Motor neuron (in vitro differentiated cells): Measurements from ENCODE around the gene AHRR. TPM values are rescaled to one million over a fixed set of nuclear protein-coding genes. Genes with fewer than 3 reads are reported as not detected.

ENCODE experiments used
- ATAC-seq, 8 experiments: fragments of 200-7000 bp; cut with Tn5 transposase; replicated peaks in 6 of 8; 2 replicates each; pipeline ENCODE4 v1.8.0; 2021; ENCODE audit warnings: mild to moderate bottlenecking in 8 of 8, moderate library complexity in 8 of 8
- H3K27ac ChIP-seq, 2 donors: fragments of 250-450 bp; sonication (Bioruptor Pico); 2 replicates each; pipeline ENCODE4 v1.9.0; 2021; ENCODE audit warnings: antibody characterized with exemption in 2 of 2, mild to moderate bottlenecking in 2 of 2, moderate library complexity in 1 of 2
- H3K4me1 ChIP-seq, 2 donors: fragments of 250-450 bp; sonication (Bioruptor Pico); replicated peaks in 1 of 2; 2 replicates each; pipeline ENCODE4 v1.6.1; 2021; ENCODE audit warnings: antibody characterized with exemption in 2 of 2, mild to moderate bottlenecking in 2 of 2, moderate library complexity in 1 of 2
- H3K4me3 ChIP-seq, 5 donors: fragments of 250-450 bp; sonication (Bioruptor Pico); 2 replicates each; pipeline ENCODE4 v1.9.0; 2021; ENCODE audit warnings: antibody characterized with exemption in 5 of 5, mild to moderate bottlenecking in 5 of 5, moderate library complexity in 4 of 5
- WGBS, 10 experiments: fragments of 450-650 bp; shearing (Covaris generic); methylation state at CpG; one replicate each; pipeline ENCODE4 v1.0.0; 2022; 5-methylcytosine and 5-hydroxymethylcytosine counted together
- in situ Hi-C, 9 experiments: fragments of 400-800 bp; cut with MboI; loops; one replicate each; pipeline ENCODE4 v1.15.0; 2021; ENCODE audit warnings: low sequenced_read_pairs in 9 of 9, low pct_unique_long_range_greater_than_20kb in 2 of 9; ENCODE audit not compliant: unreplicated experiment in 9 of 9
- total RNA-seq, 8 experiments: library from RNA; unstranded; fragments of 300-600 nt; gene quantifications; 2 replicates each; pipeline versions ENCODE4 v1.2.3 to v1.2.4, GENCODE V29; 2022

AHRR gene
- total RNA-seq, 8 experiments from 2014 or later, result 1.1 to 24.0 (median 1.6) TPM

GRCh38 chr5:446883-447263, 125.4 kb downstream of the AHRR start:
- Histone ChIP-seq H3K4me1 (peaks cover 10 to 13% of the 10 kb centered on the region in 2 donors), H3K27ac (no peak overlapping the region), H3K4me3 (no peak overlapping the region)
- in situ Hi-C loops, result no loop called here
- 37 to 80% (median 58%) methylated on average over 1 to 6 of the region's 7 CpGs; no CpG with 5 or more reads in 4 of the 10 experiments for WGBS, 10 experiments
- peak in 2 of 8 experiments; percentile 5 for ATAC-seq

GRCh38 chr5:447501-447900, 126.0 kb downstream of the AHRR start:
- no peak overlapping the region for H3K4me3 ChIP-seq
- in situ Hi-C loops, result no loop called here
- 72 to 100% (median 96%) methylated on average over 2 to 11 of the region's 21 CpGs; no CpG with 5 or more reads in 1 of the 10 experiments for WGBS, 10 experiments
- H3K27ac ChIP-seq, result no peak overlapping the region
- peaks cover 5 to 7% of the 10 kb centered on the region in 2 donors for H3K4me1 ChIP-seq
- no peak for ATAC-seq

GRCh38 chr5:448061-448765, 126.7 kb downstream of the AHRR start:
- no peak overlapping the region for H3K27ac ChIP-seq
- no peak for ATAC-seq
- in situ Hi-C loops, result no loop called here
- WGBS, 10 experiments, result 74 to 100% (median 84%) methylated on average over 1 to 9 of the region's 21 CpGs; no CpG with 5 or more reads in 2 of the 10 experiments
- H3K4me3 ChIP-seq, result no peak overlapping the region
- peaks cover 5 to 7% of the 10 kb centered on the region in 2 donors for H3K4me1 ChIP-seq

GRCh38 chr5:448766-449090, 127.2 kb downstream of the AHRR start:
- Histone ChIP-seq H3K4me1 (peaks cover 4 to 7% of the 10 kb centered on the region in 2 donors), H3K27ac (no peak overlapping the region), H3K4me3 (no peak overlapping the region)
- no peak for ATAC-seq
- in situ Hi-C loops, result no loop called here
- WGBS, 10 experiments, result 74 to 100% (median 97%) methylated on average over 1 to 8 of the region's 12 CpGs

- no peak for ATAC-seq
- Histone ChIP-seq H3K4me3 (no peak overlapping the region), H3K27ac (no peak overlapping the region), H3K4me1 (peaks cover 0 to 4% of the 10 kb centered on the region in 2 donors)
- in situ Hi-C loops, result no loop called here
- 75 to 100% (median 90%) methylated on average over 2 to 5 of the region's 5 CpGs for WGBS, 10 experiments
These were observed 127.6 kb downstream of the AHRR start for GRCh38 chr5:449151-449550.

- Histone ChIP-seq H3K4me1 (no peaks in the 10 kb centered on the region), H3K4me3 (no peak overlapping the region), H3K27ac (no peak overlapping the region)
- WGBS, 10 experiments, result 74 to 96% (median 88%) methylated on average over 3 to 5 of the region's 5 CpGs
- in situ Hi-C loops, result no loop called here
- no peak for ATAC-seq
These were observed 130.3 kb downstream of the AHRR start for GRCh38 chr5:451587-452458.

GRCh38 chr5:452978-453710, 131.6 kb downstream of the AHRR start:
- in situ Hi-C loops, result no loop called here
- no peak overlapping the region for H3K27ac ChIP-seq
- WGBS, 10 experiments, result 57 to 98% (median 88%) methylated on average over 1 to 11 of the region's 17 CpGs; no CpG with 5 or more reads in 3 of the 10 experiments

GRCh38 chr5:453725-454481, 132.4 kb downstream of the AHRR start:
- no peak for ATAC-seq
- Histone ChIP-seq H3K27ac (no peak overlapping the region), H3K4me1 (no peaks in the 10 kb centered on the region), H3K4me3 (no peak overlapping the region)
- in situ Hi-C loops, result no loop called here
- 70 to 95% (median 87%) methylated on average over 1 to 11 of the region's 16 CpGs; no CpG with 5 or more reads in 4 of the 10 experiments for WGBS, 10 experiments

More at GRCh38 chr5:452978-453710, 131.6 kb downstream of the AHRR start:
- peak in 3 of 8 experiments; percentile 82 to 99 (median 99) for ATAC-seq
- Histone ChIP-seq H3K4me1 (no peaks in the 10 kb centered on the region), H3K4me3 (no peak overlapping the region)

- H3K4me3 ChIP-seq, result no peak overlapping the region
- 59 to 94% (median 78%) methylated on average over 3 to 9 of the region's 11 CpGs for WGBS, 10 experiments
- peak in 4 of 8 experiments; percentile 12 to 32 (median 24) for ATAC-seq
- H3K27ac ChIP-seq, result no peak overlapping the region
- in situ Hi-C loops, result no loop called here
- H3K4me1 ChIP-seq, result no peaks in the 10 kb centered on the region
These were observed 133.4 kb downstream of the AHRR start for GRCh38 chr5:454936-455335.

- no peak overlapping the region for H3K4me3 ChIP-seq
- WGBS, 10 experiments, result 88 to 100% (median 94%) methylated on average over 2 to 8 of the region's 11 CpGs; no CpG with 5 or more reads in 6 of the 10 experiments
- in situ Hi-C loops, result no loop called here
- H3K4me1 ChIP-seq, result no peaks in the 10 kb centered on the region
- no peak overlapping the region for H3K27ac ChIP-seq
- ATAC-seq, result no peak
These were observed 134.3 kb downstream of the AHRR start for GRCh38 chr5:455806-456205.

GRCh38 chr5:456351-457194, 135.1 kb downstream of the AHRR start:
- ATAC-seq, result no peak
- in situ Hi-C loops, result no loop called here
- no peak overlapping the region for H3K27ac ChIP-seq
- 20 to 100% (median 88%) methylated on average over 1 to 15 of the region's 28 CpGs; no CpG with 5 or more reads in 1 of the 10 experiments for WGBS, 10 experiments
- H3K4me3 ChIP-seq, result no peak overlapping the region
- H3K4me1 ChIP-seq, result no peaks in the 10 kb centered on the region
